ENCODE measurements around the gene CDH12.

Gene CDH12

DNA sequence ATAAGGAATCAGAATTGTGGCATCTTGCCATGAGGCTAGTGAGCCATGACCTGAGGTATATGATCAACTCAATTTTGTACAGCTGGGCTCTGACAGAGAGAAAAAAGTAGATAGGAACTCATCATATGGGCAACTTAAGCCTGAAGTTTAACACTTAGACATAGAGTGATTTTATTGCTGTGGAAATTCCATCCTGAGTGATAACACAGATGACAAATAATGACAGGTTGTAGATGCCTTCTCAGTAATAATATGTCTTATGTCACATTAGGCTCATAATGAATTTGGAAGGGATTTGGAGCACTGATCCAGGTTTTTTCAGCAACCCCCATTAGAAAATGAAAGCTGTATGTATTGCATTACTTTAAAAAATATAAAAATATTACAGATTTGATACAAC is 744.6 kb downstream of the CDH12 start:
- H3K9ac ChIP-seq: no peak overlapping the region
- no peak overlapping the region for H3K4me3 ChIP-seq
- H3K9me3 ChIP-seq (replicated peaks in 1 of 11): no peaks in the 10 kb centered on the region
- H3K36me3 ChIP-seq: no peaks in the 10 kb centered on the region
- H4K20me1 ChIP-seq: no peaks in the 10 kb centered on the region
- H3K27ac ChIP-seq: no peak overlapping the region
- no peaks in the 10 kb centered on the region for H3K27me3 ChIP-seq
- TF ChIP-seq Cebpa-rat (IDR thresholded peaks at IDR 0.05): no peak
- H3K4me2 ChIP-seq: no peak overlapping the region
- no peaks in the 10 kb centered on the region for H3K4me1 ChIP-seq

DNA sequence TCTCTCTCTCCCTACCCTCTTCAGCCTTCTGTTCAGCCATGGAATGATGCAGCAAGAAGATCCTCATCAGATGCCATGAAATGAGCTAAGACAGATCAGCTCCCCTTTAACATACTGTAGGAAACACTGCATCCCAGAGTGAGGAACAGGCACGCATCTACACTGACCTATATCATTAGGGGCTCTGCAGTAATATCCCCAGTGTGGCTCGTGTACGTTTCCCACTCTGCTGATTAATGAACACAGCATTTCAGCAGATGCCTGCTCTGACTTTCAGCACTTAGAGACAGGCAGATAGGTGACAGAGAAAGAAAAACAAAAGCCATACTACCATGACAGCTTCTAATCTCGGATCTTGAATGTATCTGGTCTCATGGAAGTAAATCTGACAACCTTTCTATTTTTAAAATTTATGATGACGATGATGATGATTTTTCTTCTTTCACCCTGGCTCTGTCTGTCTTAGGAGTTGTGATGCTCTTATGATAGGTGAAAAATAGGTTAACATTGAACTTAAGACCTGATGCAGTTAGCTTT is 750.3 kb downstream of the CDH12 start:
- H3K9me3 ChIP-seq (replicated peaks in 1 of 11): no peaks in the 10 kb centered on the region
- no peaks in the 10 kb centered on the region for H3K27me3 ChIP-seq
- no peak overlapping the region for H3K4me3 ChIP-seq
- no peaks in the 10 kb centered on the region for H3K36me3 ChIP-seq
- no peak for TF ChIP-seq Cebpa-rat (IDR thresholded peaks at IDR 0.05)
- H3K4me2 ChIP-seq: no peak overlapping the region
- no peak overlapping the region for H3K27ac ChIP-seq
- no peaks in the 10 kb centered on the region for H3K4me1 ChIP-seq
- H4K20me1 ChIP-seq: no peaks in the 10 kb centered on the region
- no peak overlapping the region for H3K9ac ChIP-seq

DNA sequence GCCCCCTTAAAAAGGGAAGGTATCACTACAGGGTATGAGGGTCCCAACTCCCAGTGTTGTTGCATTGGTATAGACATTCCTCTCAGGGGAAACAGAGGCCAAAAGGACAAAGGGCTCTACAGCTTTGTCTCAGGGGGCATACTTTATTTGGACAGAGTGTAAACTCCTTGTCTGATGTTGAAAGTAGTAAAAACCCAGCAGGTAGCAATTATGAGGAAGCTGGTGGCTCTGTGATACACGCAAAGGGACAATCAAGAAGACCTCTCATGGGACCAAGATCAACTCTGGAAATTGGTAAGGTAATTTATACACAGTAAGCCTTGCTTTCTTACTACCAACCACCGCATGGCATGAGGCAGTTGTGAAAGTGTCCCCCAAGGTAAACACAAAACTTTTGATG is 764.6 kb downstream of the CDH12 start:
- no peak for TF ChIP-seq Cebpa-rat (IDR thresholded peaks at IDR 0.05)
- Histone ChIP-seq H3K9ac (no peak overlapping the region), H3K27ac (no peak overlapping the region)

DNA sequence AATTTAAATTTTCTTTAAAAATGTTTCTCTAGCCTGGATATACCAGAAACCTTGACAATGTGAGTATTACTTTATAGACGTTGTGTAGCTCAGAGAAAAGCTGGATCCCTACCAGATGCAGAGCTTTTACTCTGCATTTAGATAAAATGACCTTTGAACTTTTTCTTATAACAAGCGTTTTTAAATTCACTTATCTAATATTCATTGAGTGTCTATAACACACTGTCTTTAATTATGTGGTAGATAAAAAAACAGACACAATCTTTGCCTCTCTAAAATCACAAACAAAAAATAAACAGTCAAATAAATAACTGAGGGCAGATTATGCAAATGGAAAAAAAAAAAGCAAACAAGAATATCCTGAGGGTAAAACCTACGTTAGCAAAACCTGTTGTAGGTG is 773.6 kb downstream of the CDH12 start:
- no peaks in the 10 kb centered on the region for H3K4me1 ChIP-seq
- H3K27ac ChIP-seq: no peak overlapping the region
- H4K20me1 ChIP-seq: no peaks in the 10 kb centered on the region; a peak in 1 of 22 replicates
- H3K4me3 ChIP-seq: no peak overlapping the region
- no peak overlapping the region for H3K4me2 ChIP-seq
- H3K9ac ChIP-seq: no peak overlapping the region
- TF ChIP-seq Cebpa-rat (IDR thresholded peaks at IDR 0.05): no peak
- no peaks in the 10 kb centered on the region for H3K36me3 ChIP-seq
- no peaks in the 10 kb centered on the region for H3K9me3 ChIP-seq (replicated peaks in 1 of 11)
- H3K27me3 ChIP-seq: no peaks in the 10 kb centered on the region

More for the DNA sequence above, 764.6 kb downstream of the CDH12 start:
- Histone ChIP-seq H3K4me1 (no peaks in the 10 kb centered on the region), H3K4me2 (no peak overlapping the region), H4K20me1 (no peaks in the 10 kb centered on the region), H3K36me3 (no peaks in the 10 kb centered on the region), H3K9me3 (replicated peaks in 1 of 11) (no peaks in the 10 kb centered on the region), H3K27me3 (no peaks in the 10 kb centered on the region), H3K4me3 (no peak overlapping the region)

DNA sequence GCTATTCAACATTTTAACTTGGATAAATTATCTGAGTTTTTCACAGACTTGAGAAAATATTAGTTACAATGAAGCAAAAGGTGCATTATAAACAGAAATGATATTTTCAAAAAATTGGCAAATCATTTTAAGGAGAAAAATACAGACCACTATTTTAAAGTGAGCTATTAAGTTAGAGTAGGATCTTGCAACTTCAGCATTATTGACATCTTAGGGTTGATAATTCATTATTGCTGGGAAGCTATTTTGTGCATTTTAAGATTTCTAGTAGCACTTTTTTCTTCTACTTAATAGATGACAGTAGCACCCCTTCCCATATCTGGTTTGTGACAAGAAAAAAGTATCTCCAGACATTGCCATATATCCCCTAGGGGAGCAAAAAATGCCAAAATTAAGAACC is 774.1 kb downstream of the CDH12 start:
- TF ChIP-seq Cebpa-rat (IDR thresholded peaks at IDR 0.05): no peak
- no peaks in the 10 kb centered on the region for H3K27me3 ChIP-seq
- H3K36me3 ChIP-seq: no peaks in the 10 kb centered on the region
- no peak overlapping the region for H3K27ac ChIP-seq
- no peaks in the 10 kb centered on the region for H3K4me1 ChIP-seq
- H3K4me3 ChIP-seq: no peak overlapping the region
- no peaks in the 10 kb centered on the region; a peak in 1 of 22 replicates for H4K20me1 ChIP-seq
- H3K9me3 ChIP-seq (replicated peaks in 1 of 11): no peaks in the 10 kb centered on the region
- no peak overlapping the region for H3K9ac ChIP-seq
- no peak overlapping the region for H3K4me2 ChIP-seq

DNA sequence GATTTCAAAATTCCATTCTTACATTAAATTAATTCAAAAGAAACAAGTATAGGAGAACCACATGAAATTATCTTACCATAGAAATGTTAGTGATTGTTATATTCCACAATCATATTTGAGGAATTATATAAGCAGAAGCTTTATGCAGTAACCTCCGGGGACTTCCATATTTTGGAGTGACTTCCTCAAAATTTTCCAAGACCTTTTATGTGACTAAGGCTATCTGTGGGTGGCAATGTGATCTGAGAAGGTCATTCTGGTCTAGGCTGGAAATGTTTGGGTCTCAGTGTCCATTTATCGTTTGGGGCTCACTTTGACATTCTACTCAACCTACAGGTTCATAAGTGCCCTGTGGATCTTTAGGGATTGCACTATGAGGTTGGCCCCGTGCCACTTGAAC is 776.6 kb downstream of the CDH12 start:
- no peak overlapping the region for H3K4me3 ChIP-seq
- TF ChIP-seq Cebpa-rat (IDR thresholded peaks at IDR 0.05): no peak
- H3K27ac ChIP-seq: no peak overlapping the region
- no peaks in the 10 kb centered on the region for H3K36me3 ChIP-seq
- no peaks in the 10 kb centered on the region for H4K20me1 ChIP-seq
- H3K27me3 ChIP-seq: no peaks in the 10 kb centered on the region
- H3K9ac ChIP-seq: no peak overlapping the region
- no peaks in the 10 kb centered on the region for H3K4me1 ChIP-seq
- H3K9me3 ChIP-seq (replicated peaks in 1 of 11): no peaks in the 10 kb centered on the region
- H3K4me2 ChIP-seq: no peak overlapping the region

DNA sequence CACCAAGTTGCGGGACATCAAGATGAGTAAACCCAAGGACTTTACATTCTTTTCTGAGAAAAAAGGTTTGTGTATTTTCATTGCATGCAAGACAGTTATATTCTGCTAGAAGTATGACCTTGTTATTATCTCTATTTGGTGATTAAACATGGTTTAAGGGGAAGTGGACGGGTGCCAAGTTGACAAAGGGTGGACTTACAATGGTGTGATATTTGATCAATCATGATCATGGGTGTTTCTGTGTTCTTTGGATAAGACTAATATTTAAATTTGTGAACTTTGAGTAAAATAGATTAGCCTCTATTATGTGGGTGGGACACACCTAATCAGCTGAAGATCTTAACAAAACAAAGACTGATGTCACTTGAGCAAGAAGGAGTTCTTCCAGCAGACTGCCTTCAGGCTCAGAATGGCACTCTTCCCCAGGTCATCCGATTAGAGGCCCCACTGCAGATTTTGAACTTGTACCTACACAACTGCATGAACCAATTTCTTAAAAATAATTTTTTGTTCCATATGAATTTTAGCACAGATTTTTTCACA is 782.9 kb downstream of the CDH12 start:
- Histone ChIP-seq H3K4me2 (no peak overlapping the region), H3K27me3 (no peaks in the 10 kb centered on the region), H3K27ac (no peak overlapping the region), H4K20me1 (no peaks in the 10 kb centered on the region), H3K36me3 (no peaks in the 10 kb centered on the region), H3K9ac (no peak overlapping the region), H3K4me1 (no peaks in the 10 kb centered on the region), H3K9me3 (replicated peaks in 1 of 11) (no peaks in the 10 kb centered on the region), H3K4me3 (no peak overlapping the region)
- no peak for TF ChIP-seq Cebpa-rat (IDR thresholded peaks at IDR 0.05)

DNA sequence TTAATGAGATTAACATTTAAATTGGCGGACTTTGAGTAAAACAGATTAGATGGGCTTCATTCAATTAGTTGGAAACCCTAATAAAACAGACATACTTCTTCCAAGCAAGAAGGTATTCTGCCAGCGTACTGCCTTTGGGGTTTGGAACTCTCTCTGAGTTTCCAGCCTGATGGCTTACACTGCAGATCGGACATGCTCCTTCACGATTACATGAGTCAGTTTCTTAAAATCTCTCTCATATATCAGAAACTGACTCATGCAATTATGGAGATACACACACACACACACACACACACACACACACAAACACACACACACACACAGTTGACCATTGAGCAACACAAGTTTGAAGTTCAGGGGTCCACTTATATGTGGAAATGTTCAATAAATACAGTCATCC is 789.4 kb downstream of the CDH12 start:
- no peak overlapping the region for H3K4me3 ChIP-seq
- no peaks in the 10 kb centered on the region for H3K27me3 ChIP-seq

DNA sequence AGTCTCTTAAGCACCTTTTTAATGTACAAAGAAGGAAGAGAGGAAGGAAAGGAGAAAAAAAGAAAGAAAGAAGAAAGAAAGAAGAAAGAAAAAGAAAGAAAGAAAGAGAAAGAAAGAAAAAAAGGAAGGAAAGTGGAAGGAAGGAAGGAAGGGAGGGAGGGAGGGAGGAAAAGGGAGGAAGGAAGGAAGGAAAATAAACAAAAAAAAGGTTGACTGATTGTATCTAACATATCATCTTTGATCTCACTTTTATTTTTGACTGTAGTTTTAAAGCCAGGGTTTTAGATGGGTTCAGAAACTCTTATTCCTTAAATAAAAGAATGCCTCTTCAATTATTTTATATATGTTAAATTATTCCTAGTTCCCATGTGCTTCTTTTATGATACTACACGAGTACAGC is 794.5 kb downstream of the CDH12 start:
- TF ChIP-seq Cebpa-rat (IDR thresholded peaks at IDR 0.05): no peak
- H3K9me3 ChIP-seq (replicated peaks in 1 of 11): no peaks in the 10 kb centered on the region
- H4K20me1 ChIP-seq: no peaks in the 10 kb centered on the region
- H3K4me3 ChIP-seq: no peak overlapping the region
- H3K4me2 ChIP-seq: no peak overlapping the region
- H3K27me3 ChIP-seq: no peaks in the 10 kb centered on the region
- no peak overlapping the region for H3K27ac ChIP-seq
- no peak overlapping the region for H3K9ac ChIP-seq
- H3K4me1 ChIP-seq: no peaks in the 10 kb centered on the region
- H3K36me3 ChIP-seq: no peaks in the 10 kb centered on the region

More for the DNA sequence above, 789.4 kb downstream of the CDH12 start:
- H4K20me1 ChIP-seq: no peaks in the 10 kb centered on the region
- no peaks in the 10 kb centered on the region for H3K36me3 ChIP-seq
- TF ChIP-seq Cebpa-rat (IDR thresholded peaks at IDR 0.05): no peak
- no peaks in the 10 kb centered on the region for H3K4me1 ChIP-seq
- no peak overlapping the region for H3K9ac ChIP-seq
- H3K9me3 ChIP-seq (replicated peaks in 1 of 11): no peaks in the 10 kb centered on the region
- no peak overlapping the region for H3K4me2 ChIP-seq
- no peak overlapping the region for H3K27ac ChIP-seq

DNA sequence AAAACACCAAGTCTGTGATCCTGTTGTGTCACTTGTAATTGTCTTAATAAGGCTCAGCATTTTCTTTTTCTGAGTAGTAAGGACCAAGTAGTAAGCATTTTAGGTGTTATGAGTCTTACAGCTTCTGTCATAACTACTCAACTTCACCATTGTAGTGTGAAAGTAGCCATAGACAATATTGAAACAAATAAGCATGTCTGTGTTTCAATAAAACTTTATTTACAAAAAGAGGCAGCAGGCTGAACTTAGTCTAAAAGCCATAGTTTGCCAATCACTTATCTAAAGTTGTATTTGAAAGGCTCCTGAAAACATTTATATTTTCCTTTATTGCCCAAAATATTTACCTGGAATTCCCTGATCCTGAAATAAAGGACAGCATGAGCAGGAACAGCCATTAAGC is 796.1 kb downstream of the CDH12 start:
- Histone ChIP-seq H3K9ac (no peak overlapping the region), H3K27me3 (no peaks in the 10 kb centered on the region), H3K4me1 (no peaks in the 10 kb centered on the region), H3K9me3 (replicated peaks in 1 of 11) (no peaks in the 10 kb centered on the region), H3K36me3 (no peaks in the 10 kb centered on the region), H3K27ac (no peak overlapping the region), H4K20me1 (no peaks in the 10 kb centered on the region), H3K4me2 (no peak overlapping the region), H3K4me3 (no peak overlapping the region)
- no peak for TF ChIP-seq Cebpa-rat (IDR thresholded peaks at IDR 0.05)
